Measurements from ENCODE around the gene CTNNBL1.
"Not testable (repeated sequence)": the region's sequence is repeated elsewhere in the genome, so short reads cannot be mapped to it uniquely, and the experiment has no call there.

The CTNNBL1 gene, protein sequence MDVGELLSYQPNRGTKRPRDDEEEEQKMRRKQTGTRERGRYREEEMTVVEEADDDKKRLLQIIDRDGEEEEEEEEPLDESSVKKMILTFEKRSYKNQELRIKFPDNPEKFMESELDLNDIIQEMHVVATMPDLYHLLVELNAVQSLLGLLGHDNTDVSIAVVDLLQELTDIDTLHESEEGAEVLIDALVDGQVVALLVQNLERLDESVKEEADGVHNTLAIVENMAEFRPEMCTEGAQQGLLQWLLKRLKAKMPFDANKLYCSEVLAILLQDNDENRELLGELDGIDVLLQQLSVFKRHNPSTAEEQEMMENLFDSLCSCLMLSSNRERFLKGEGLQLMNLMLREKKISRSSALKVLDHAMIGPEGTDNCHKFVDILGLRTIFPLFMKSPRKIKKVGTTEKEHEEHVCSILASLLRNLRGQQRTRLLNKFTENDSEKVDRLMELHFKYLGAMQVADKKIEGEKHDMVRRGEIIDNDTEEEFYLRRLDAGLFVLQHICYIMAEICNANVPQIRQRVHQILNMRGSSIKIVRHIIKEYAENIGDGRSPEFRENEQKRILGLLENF

DNA sequence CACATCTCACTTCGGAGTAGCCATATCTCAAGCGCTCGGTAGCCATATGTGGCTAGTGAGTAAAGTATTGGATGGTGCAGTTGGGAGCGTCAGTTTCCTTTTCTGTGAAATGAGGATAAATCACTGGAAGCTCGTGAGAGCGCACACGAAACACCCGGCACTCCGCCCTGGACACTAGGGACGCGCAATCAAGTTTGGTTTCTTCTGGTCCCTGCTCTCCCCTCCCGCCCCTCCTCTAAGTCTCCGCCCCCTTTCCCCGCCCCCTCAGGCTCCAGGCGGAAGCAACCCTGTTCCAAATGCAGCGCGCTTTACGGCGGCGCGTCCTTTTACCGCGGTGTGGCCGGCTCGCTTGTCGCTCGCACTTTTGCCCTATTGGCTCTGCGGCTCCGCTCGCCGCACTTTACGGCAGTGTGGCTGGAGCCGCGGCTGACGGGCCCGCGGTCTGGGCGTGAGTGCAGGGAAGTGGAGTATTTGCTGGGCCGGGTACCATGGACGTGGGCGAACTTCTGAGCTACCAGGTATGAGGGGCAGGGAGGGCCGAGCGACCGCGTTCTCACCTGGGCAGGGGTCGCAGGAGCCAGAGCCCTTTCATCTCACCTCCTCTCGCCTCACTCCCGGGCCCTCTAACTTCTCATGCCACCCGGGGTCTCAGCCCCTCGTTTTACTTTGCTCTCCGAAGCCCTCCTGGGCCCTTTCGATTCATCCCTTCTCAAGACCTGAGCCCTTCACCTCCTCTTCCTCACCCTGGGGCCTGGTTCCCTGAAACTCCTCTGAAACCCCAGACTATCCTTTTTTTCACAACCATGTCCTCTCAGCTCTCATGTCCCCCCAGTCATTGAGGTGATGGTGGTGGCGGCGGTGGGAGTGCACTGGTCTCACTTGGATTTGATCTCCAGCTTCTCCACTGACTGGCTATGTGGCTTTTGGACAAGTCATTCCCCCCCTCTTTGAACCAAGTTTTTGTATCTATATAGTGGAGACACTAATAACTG is at the start of gene CTNNBL1:
Gene CTNNBL1 (plus strand): TSS at position 396 of the 992 bp plus-strand sequence. CDS start 93 bp downstream, at position 489.
- DNase-seq (ENCODE audit: low read depth in 3 of 3) = peak; percentile 91 to 96 (median 92)

DNA sequence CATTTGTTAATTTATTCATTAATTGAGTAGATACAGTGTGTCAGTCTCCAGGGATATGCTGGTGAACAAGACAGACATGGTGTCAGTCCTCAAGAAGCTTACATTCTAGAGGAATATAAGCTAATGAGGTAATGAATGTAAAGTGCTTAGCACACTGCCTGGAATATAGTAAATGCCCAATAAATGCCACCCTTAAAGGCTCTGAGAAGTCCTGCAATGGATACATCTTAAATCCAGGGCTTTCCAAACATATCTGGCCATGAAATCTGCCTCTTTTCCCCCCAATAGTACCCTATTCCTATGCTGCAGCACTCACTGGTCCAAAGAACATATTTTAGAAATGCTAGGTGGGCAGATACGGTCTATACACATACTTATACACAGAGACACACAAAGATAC is 49.2 kb upstream of the CTNNBL1 start:
- no peak for DNase-seq (ENCODE audit: low read depth in 3 of 3)

DNA sequence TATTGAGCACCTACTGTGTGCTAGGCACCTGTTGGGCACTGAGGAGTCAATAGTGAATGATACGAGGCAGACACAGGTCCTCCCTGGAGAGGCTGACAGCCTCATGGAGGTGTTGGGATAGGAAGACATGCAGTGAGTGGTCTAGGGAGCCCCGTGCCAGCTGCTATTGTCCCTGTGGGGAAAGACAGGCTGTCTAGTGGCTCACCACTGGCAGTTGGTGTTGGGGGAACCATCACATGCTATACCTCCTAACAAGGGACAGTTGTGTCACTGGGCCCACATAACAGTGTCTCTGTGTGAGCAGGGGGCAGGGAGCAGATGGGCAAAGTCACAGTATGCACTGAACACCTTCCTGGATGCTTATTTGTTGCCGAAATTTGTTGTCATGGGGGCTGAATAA is 45.9 kb upstream of the CTNNBL1 start:
- no peak for DNase-seq (ENCODE audit: low read depth in 3 of 3)

DNA sequence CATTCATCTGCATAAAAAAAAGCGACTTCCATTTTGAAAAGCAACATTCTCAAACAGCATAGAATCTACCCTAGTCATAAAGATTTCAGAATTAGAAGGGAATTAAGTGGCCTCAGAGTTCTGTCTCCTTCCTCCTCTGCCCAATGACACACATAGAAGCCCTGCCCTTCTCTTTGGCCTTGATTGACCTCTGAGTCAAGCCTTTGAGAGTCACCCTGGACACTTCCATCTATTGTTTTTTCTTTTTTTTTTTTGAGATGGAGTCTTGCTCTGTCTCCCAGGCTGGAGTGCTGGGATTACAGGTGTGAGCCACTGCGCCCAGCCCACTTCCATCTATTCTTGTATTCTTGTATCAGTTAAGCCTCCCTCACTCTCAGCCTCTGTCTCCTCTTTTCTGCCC is 44.8 kb upstream of the CTNNBL1 start:
- DNase-seq (ENCODE audit: low read depth in 3 of 3) = no peak

DNA sequence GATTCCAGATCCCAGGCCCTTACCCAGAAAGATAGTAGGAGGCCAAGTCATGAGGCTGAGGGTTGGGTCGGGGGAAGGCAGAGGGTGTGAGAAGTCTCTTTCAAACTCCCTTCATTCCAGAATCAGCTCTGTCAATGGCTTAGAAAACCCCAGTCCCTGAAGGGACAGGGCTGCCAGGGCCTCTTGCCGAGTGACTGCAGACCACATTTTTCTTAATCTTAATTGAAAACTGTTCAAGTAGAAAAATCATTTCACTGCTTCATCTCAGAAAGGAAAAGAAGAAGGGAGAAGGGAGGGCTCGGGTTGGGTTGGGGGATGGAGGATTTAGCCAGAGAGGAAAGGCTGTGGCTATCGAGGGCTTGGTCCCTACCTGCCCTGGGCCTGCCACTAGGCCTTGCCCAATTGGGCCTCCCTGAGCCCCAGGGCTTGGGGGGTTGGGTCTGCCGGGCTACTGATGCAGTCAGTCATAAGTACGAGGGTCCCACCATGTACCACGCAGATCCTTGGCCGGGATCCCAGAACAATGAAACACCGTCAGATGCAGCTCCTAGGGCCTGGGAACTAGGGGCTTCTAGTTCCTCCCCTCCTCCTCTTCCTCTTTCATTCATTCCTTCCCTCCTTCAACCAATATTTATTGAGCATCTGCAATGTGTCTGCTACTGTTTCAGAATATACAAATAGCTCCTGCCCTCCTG is 44.0 kb upstream of the CTNNBL1 start:
- no peak for DNase-seq (ENCODE audit: low read depth in 3 of 3)

DNA sequence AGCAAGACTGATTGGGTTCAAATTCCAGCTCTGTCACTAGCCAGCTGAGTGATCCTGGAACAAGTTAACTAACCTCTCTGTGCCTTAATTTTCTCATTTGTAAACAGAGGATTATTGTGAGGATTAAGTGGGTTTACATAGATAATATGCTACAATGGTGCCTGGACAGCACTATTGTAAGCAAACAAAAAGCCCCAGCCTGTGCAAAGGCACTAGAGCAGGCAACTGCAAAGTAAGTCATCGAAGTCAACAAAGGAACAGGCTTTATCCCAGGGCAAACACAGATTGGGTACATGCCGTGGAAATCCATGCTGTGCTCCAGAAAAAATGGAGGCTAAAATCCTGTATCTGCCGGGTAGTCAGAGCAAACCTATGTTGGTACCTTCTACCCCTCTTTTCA is 43.2 kb upstream of the CTNNBL1 start:
- no peak for DNase-seq (ENCODE audit: low read depth in 3 of 3)

DNA sequence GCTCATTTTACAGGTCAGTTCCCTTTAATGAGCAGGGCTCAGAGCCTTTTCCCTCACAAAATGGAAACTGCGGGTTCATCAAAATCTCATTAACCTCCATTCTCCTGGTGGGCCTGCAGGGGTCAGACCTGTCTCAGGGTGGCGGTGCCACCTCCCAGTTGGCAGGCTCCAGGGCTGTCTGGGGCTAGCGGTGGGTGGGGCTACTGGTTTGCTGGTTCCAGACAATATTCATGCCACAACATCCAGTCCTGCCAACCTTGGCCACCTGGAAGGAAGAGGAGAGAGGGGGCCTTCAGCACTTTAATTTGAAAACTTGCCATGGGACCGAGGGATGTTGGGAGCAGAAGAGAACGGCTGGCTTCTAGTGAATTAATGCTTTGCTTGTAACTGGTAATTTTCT is 41.9 kb upstream of the CTNNBL1 start:
- peak in 2 of 3 experiments; percentile 3 to 32 for DNase-seq (ENCODE audit: low read depth in 3 of 3)

DNA sequence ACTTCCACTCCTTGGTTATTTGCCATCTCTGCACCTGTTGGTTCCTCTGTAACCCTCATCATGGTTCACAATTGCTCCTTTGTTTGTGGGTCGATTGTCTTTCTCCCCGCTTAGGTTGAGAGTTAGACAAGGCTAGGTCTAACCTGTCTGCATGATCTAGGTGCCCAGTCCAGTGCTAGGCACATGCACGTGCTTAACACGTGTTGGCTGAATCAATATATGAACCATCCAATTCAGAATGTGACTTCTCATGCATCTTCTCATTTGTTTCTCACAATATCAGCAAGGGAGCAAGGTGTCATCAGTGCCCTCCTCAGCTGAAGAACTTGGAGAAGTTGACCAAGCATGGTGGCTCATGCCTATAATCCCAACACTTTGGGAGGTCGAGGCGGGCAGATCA is 36.9 kb upstream of the CTNNBL1 start:
- DNase-seq (ENCODE audit: low read depth in 3 of 3) = no peak

DNA sequence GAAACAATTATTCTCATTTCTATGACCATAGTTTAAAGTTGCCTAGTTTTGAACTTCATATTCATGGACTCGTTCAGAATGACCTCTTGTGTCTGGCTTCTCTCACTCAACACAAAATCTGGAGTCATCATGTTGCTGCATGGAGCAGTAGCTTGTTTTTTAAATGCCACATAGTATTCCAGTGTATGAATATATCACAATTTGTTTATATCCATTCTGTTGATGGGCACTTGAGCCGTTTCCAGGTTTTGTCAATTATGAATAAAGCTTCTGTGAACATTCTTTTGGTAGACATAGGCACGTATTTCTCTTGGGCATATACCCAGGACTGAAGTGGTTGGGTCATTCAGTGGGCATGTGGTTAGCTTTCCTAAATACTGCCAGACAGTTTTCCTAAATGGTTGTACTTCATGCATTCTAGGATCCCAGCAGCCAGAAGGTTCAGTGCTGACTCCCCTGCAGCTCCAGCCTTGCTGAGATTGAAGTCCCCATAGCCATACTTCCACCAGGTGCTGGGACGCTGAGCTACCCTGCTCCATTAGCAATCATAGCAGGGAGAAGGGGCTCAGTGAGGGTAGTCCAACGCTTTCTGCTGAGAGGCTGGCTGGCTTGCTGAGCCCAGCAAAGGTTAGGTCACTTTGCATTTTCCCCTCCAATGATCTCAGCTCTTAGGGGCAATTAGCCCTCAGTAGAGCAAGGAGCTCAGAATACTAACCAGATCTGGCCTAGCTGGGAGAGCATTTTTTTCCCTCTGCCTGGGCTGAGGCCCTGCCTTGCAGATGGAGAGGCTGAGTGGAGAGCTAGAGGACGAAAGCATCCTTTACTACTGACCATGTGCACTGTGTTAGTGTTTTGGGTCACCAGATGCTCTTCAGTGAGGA is 35.7 kb upstream of the CTNNBL1 start:
- DNase-seq (ENCODE audit: low read depth in 3 of 3) = no peak

DNA sequence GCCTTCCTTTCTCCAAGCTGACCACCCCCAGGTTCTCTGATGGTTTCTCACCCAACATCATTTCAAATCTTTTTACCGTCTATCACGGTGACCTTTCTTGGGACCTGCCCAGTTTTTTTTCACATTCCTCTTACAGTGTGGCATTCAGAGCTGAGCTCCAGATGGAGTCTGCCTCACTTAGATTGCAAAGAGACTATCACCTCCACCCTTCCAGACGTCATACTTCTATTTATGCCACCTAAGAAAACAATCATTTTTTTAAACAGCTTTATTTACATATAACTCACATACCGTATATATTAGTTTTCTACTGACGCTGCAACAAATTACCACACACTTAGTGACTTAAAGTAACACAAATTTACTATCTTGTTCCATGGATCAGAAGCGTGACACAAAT is 32.3 kb upstream of the CTNNBL1 start:
- DNase-seq (ENCODE audit: low read depth in 3 of 3) = no peak

DNA sequence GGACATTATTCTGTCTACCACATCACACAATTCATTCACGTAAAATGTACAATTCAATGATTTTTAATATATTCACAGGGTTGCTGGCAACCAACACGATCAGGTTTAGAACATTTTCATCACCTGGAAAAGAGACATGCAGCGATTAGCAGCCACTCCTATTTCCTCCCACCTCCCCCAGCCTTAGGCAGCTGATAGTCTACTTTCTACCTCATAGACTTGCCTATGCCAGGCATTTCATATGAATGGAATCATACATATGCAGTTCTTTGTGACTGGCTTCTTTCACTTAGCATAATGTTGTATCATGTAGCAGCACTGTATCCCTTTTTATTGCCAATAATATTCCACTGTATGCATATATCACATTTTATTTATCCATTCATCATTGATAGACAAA is 31.5 kb upstream of the CTNNBL1 start:
- DNase-seq (ENCODE audit: low read depth in 3 of 3) = no peak

DNA sequence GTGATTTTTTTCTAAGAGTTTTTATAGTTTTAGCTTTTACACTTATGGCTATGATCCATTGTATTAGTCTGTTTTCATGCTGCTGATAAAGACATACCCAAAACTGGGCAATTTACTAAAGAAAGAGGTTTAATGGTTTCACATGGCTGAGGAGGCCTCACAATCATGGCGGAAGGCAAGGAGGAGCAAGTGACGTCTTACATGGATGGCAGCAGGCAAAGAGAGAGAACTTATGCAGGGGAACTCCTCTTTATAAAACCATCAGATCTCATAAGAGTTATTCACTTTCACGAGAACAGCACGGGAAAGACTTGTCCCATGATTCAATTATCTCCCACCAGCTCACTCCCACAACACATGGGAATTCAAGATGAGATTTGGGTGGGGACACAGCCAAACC is 29.2 kb upstream of the CTNNBL1 start:
- DNase-seq (ENCODE audit: low read depth in 3 of 3) = not testable (repeated sequence)

DNA sequence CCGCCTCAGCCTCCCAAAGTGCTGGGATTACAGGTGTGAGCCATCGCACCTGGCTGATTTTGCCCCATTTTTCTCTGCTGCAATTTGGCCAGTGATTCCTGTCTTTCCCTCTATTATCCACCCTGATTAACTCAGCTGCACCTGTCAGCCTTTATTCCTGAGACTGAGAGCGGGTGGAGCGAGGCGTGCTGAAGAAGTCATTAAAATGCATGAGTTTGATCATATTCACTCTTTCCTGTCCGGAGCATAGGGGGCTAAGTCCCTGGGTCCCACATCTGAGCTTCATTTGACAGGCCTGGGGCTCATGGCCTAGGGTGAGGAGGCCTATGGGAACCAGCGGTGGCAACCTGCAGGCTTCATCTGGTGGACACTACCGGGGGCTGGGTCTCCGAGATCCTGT is 25.7 kb upstream of the CTNNBL1 start:
- DNase-seq (ENCODE audit: low read depth in 3 of 3) = no peak

DNA sequence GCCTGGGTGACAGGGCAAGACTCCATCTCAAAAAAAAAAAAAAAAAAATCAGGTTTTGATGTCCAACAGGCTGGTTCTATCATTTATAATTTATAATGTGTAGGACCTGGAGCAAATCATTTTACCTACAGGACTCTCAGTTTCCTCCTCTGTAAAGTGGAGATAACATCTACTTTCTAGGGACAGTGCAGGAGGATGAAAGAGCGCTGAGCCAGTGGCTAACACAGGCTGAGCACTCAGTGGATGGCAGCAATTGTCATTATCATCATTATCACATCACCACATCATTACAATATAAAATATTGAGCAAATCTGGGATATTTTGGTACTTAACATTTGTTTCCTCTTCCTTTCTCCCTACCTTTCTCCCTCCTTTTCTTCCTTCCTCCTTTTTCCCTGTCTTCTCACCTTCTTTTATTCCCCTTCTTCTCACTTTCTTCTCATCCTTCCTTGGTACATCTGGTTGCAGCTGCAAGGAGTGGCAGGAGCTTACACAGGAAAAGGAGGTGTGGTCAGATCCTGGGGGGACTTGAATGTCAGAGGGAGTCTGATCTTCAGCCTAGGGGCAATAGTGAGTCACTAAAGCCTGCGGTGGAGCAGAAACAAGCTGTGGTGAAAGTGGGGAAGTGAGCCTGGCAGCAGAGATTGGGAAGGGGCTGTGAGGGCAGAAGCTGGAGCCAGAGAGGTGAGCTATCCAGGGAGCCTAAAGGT is 24.6 kb upstream of the CTNNBL1 start:
- peak in 1 of 3 experiments; percentile 2 for DNase-seq (ENCODE audit: low read depth in 3 of 3)

DNA sequence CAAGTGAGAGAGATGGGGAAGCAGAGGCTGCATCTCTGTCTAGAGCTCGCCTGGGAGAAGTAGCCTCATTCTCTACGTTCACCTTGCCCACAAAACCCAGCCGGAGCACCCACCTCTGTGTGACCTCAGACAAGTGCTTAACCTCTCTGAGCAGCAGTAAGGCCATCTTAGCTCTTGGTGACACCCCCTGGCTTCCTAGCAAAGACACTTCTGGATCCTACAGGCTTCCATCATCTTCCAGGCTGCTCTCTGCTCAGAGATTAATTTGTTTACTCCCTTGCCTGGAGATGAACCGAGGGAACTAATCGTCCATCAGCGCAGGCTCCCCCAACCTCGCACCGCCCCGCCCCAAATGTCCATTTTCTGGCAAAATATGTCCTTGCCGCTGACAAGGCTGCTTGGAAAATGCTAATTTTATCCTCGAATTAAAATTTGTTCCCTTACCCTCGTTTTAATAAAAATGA is 24.0 kb upstream of the CTNNBL1 start:
- no peak for DNase-seq (ENCODE audit: low read depth in 3 of 3)

DNA sequence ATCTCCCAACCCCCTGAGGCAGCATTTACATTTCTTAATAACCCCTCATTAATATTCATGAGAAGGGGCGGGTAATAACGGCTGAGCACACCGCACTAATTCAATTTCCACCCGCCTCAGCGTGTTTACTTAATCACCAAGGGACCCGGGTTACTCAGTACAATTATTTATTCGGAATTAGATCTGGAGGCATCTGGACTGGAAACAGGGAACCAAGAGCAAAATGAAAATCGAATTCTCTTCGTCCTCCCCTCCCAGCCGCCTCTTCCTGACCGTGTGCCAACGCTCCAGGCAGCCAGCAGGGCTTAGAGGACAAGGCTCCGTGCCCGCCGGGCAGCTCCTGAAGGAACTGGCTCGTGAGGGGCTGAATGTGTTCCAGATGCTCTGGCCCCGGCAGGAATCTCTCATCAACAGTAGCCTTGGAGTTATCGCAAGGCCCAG is 23.5 kb upstream of the CTNNBL1 start:
- no peak for DNase-seq (ENCODE audit: low read depth in 3 of 3)

DNA sequence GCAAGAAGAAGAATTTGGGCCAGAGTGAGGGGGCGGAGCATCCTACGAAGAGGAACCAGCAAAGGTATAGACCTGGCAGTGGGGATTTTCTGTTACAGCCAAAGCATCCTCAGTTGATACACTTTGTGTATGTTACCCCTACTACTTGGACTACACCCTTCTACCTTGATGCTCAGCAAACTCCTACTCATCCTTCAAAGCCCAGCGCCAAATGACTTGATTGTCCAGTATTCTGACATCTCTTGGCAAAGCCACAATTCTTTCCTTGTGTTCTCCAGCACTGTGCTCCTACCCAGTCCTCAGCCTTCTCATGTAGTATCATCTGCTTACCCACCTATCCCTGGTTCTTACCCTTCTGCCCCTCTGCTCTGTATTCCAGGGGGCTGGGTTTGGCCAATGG is 21.7 kb upstream of the CTNNBL1 start:
- no peak for DNase-seq (ENCODE audit: low read depth in 3 of 3)

DNA sequence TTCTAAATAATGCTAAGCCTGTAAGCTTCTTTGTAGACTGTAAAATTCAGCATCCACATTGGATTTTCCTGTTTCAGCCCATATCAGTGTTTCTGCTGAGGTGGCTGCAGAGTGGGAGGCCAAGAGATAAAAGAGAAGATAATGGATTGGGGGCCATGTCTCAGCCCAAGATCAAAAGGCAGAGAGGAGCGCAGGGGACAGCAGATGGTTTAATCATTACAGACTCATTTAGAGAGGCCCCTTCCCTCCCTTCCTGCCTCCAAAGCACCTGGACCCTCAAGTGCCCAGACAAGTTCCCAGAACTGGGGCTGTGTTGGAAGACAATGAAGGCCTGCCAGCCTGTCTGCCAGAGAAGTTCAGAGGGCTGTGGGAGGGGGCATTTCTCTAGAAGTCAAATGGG is 20.4 kb upstream of the CTNNBL1 start:
- no peak for DNase-seq (ENCODE audit: low read depth in 3 of 3)

DNA sequence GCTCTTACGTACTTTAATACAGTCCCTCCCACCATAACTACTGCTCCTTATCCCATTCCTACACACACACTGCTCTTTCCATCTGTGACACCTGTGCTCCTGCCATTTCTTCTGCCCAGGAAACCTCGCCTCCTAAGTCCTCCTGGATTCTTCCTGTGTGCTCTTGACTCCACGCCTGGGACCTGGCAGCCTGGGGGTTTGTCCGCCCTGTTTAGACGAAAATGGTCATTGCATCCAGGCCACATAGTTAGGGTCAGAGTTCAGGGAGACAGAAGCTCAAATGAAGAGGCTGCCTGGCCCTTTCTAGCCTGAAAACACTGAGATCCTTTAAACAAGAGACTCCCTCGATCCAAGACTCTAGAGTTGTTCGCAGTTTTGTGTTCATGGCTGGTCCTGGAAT is 17.4 kb upstream of the CTNNBL1 start:
- DNase-seq (ENCODE audit: low read depth in 3 of 3) = no peak

Data from stimulated activated CD4-positive, alpha-beta T cell treated with anti-CD3 and anti-CD28 coated beads, TNF-alpha, amount 100 ng/mL, for 24 hours (primary cell).